WTC11 (cell line): ENCODE data around the gene FOXA3.

Experiments
- CREB1 ChIP-seq: sonication (generic); formaldehyde crosslinking; IDR thresholded peaks from 2 replicates; pipeline ENCODE4 v1.8.0; 2023; ENCODE audit warnings: mild to moderate bottlenecking, missing genetic modification reagents
- CTCF ChIP-seq: fragments of 200-600 bp; IDR thresholded peaks from 2 replicates; pipeline ENCODE4 v1.8.0; 2022; ENCODE audit warnings: antibody characterized with exemption
- ERG ChIP-seq: fragments of 250-450 bp; sonication (Bioruptor Pico); IDR thresholded peaks from 2 replicates; pipeline ENCODE4 v1.8.0; 2021; ENCODE audit warnings: mild to moderate bottlenecking
- HMGXB4 ChIP-seq: sonication (generic); formaldehyde crosslinking; IDR thresholded peaks from 2 replicates; pipeline ENCODE4 v1.8.1; 2023; ENCODE audit warnings: mild to moderate bottlenecking, moderate library complexity, missing genetic modification reagents
- JUN ChIP-seq: sonication (generic); formaldehyde crosslinking; IDR thresholded peaks from 2 replicates; pipeline ENCODE4 v1.8.0; 2023; ENCODE audit warnings: mild to moderate bottlenecking, missing genetic modification reagents
- ZBTB43 ChIP-seq: sonication (generic); formaldehyde crosslinking; IDR thresholded peaks from 2 replicates; pipeline ENCODE4 v1.8.1; 2023; ENCODE audit warnings: mild to moderate bottlenecking, missing genetic modification reagents
- ZNF263 ChIP-seq: sonication (generic); formaldehyde crosslinking; IDR thresholded peaks from 2 replicates; pipeline ENCODE4 v1.8.1; 2022; ENCODE audit warnings: low read depth, mild to moderate bottlenecking, moderate library complexity, missing genetic modification reagents

GRCh38 chr19:45883586-45883880 is 19.4 kb downstream of the FOXA3 start:
- TF ChIP-seq CTCF = no peak; the same call in 1 of the 2 replicates
- no peak for TF ChIP-seq CREB1 (CRISPR knock-in tag)
- TF ChIP-seq ZNF263 (CRISPR knock-in tag) = no peak
- no peak for TF ChIP-seq ZBTB43
- TF ChIP-seq HMGXB4 (CRISPR knock-in tag) = no peak
- TF ChIP-seq ERG = no peak
- no peak for TF ChIP-seq JUN (CRISPR knock-in tag)
